Fibroblast of gingiva (primary cell): ENCODE data around the gene BTLA.
A peak's percentile ranks its signal among the peaks of the same experiment; 100 is the strongest.
"Not testable (repeated sequence)": the region's sequence is repeated elsewhere in the genome, so short reads cannot be mapped to it uniquely, and the experiment has no call there.

Source experiments
- DNase-seq: peaks from one replicate; pipeline ENCODE4 v3.0.0-alpha.2; 2011; ENCODE audit warnings: low read depth

Gene BTLA

GRCh38 chr3:112498914-112499711, at the start of gene BTLA:
BTLA (minus strand) TSS chr3:112499472; CDS start chr3:112499358, 114 bp downstream.
- DNase-seq = no peak

DNA sequence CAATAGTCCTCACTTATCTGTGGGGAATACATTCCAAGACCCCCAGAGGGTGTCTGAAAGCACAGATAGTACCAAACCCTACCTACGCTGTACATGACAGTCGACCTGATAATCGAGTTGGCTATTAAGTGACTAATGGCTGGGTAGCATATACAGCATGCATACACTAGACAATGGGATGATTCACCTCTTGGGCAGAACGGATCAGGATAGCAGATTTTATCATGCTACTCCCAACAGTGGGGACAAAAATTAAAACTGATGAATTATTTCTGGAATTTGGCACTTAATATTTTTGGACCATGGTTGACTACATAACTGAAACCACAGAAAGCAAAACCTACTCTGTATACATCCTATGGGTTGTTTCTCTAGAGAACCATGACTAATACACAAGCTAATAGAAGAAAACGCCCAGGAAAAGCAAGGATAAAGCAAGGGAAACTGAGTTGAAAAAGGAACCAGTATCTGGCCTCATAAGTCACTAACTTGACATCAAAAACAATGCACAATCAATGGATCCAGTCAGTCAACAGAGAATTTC, 47.0 kb upstream of the BTLA start:
- no peak for DNase-seq

DNA sequence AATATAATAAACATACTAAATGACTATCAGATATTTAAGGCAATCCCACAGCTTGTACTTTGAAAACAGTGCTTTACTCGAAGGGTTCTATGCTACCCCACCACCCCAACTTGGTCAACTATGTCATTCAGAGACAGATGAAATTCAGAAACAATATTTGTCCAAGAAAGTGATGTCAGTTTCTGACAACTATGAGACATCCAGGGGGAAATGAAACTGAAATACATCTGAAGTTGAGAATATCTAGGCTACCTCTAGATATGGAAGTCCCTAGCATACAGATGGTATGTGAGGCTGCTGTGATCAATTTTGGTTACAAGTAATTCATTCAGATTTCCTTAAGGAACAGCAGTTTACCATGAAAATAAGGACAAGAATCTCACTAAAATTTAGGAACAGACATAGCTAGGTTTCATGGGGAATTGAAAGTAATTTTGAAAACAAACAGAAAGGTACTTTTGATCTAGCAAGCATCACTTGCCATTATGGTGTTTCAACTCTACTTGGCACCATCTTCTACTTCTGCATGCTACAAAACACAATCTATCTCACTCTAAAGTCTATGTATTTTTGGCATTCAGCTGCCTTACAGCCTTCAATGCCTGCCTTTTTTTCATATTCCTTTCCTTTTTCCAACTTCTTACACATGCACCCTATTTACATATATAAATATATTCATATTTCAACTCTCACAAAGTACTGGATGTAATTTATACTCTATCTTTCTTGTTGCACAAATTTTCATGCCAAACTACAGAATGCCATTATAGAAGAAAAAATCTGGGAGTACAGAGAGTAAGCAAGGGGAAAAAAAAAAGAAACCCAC, 40.8 kb upstream of the BTLA start:
- DNase-seq = no peak

GRCh38 chr3:112531358-112531781, 32.1 kb upstream of the BTLA start:
- DNase-seq = peak; percentile 19

GRCh38 chr3:112530573-112530972, 31.3 kb upstream of the BTLA start:
- no peak for DNase-seq

GRCh38 chr3:112524127-112524526, 24.9 kb upstream of the BTLA start:
- not testable (repeated sequence) for DNase-seq

GRCh38 chr3:112519424-112520001, 20.2 kb upstream of the BTLA start:
- DNase-seq = peak; percentile 53

DNA sequence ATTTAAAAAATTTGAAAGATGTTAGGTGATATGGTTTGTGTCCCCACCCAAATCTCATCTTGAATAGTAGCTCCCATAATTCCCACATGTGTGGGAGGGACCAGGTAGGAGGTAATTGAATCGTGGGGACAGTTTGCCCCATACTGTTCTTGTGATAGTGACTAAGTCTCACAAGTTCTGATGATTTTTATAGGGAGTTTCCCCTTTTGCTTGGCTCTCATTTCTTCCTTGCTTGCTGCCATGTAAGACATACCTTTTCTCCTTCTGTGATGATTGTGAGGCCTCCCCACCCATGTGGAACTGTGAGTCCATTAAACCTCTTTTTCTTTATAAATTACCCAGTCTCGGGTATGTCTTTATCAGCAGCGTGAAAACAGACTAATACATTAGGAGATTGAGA, 19.7 kb upstream of the BTLA start:
- DNase-seq = not testable (repeated sequence)

DNA sequence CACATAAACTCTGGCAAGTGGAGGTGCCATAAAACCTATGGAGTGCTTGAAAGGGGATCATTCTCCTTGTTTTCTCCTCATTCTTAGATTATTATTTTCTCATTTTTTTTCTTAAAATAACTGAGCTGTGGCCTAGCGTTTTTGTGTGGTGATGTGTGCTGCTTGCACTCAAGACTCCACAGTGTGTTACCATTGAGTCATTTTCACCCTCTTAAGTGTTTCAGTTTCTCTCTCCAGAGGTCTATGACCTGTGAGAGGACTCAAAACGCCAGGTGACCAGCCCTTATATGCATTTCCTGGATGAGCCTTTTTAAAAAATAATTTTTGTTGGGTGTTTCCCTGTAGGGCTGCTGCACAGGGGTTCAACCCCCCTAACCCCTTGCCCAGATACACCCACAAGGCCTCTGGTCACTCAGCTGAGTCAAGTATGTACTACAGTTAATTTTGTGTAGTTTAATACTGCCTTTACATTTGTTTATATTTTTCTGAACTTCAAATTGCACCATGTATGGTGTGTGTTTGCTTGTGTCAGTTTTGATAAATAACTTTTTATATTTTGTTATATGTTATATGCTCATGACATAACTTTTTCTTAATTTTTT, 15.4 kb upstream of the BTLA start:
- no peak for DNase-seq

GRCh38 chr3:112512320-112512719, 13.0 kb upstream of the BTLA start:
- no peak for DNase-seq

DNA sequence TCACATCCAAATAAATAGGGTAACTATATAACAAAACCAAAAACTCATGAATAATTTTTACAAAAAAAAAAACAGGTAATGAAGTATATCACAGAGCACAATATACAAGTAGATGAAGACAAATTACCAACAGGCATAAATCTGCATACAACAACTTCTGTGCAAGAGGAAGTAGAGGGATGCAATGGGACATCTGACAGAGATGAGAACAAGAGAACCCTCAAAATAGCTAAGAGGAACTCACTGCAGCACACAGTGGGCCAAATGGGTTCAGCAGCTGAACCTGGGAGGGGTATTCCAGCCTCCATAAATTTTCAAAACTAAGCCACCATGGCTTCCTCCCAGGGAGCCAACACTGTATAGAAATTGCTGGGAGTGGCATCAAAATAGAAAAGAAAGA, 9.6 kb upstream of the BTLA start:
- no peak for DNase-seq

DNA sequence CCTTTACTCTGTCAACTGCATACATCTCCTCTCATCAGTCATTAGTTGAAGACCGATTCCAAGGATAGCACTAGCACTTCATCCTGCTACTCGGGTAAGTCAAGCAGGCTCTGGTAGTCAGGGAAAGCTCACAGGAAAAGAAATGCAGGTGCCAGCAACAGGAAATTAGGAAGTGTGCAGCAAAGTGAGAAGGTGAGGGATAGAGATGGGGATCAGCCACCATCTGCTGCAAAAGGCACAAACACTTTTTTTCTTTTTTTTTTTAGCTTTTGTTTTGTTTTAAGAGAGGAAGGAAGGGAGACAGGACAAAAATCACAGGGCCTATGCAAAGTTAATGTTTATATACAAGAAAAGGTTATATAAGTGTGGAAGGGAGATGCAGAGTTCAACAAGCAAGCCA, 9.0 kb upstream of the BTLA start:
- no peak for DNase-seq

DNA sequence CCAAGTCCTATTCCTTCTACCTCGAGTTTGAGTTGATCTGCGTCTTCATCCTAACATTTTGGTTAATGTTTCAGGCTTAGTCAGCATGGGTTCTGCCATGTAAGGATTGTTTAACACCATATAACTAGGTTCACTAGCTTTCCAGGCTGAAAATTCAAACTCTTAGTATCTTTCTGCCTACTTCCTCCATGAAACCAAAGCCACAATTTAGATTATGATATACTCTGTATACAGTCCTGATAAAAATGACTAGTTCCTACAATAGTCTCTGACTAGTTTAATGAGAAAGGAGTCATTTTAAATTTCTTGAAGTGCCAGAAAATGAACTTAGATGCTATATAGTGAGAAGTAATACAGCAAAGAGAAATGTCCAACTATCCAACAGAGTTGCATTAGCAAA, 6.6 kb upstream of the BTLA start:
- no peak for DNase-seq

DNA sequence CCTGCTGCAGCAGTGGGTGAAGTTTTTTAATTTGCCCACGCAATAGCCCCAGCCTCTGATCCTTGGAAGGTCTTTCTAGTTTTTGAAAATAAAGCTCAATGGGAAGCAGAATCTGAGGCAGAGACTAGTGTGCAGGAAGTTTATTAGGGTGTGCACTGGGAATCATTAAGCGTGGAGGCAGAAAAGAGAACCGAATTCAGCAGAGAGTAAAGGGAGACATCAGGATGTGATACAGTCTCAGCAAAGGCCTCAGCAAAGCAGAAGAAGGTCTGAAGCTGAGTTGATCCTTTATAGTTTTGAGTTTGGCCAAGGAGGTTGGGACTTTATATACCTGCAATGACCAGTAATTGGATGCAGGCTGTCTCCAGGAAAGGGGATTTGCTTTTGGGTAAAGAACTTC, 4.9 kb upstream of the BTLA start:
- DNase-seq = no peak

GRCh38 chr3:112503304-112503972, 4.2 kb upstream of the BTLA start:
- DNase-seq = no peak

GRCh38 chr3:112500621-112501020, 1.3 kb upstream of the BTLA start:
- DNase-seq = no peak

- no peak for DNase-seq
Measured at GRCh38 chr3:112497897-112498548, 1.2 kb downstream of the BTLA start.

DNA sequence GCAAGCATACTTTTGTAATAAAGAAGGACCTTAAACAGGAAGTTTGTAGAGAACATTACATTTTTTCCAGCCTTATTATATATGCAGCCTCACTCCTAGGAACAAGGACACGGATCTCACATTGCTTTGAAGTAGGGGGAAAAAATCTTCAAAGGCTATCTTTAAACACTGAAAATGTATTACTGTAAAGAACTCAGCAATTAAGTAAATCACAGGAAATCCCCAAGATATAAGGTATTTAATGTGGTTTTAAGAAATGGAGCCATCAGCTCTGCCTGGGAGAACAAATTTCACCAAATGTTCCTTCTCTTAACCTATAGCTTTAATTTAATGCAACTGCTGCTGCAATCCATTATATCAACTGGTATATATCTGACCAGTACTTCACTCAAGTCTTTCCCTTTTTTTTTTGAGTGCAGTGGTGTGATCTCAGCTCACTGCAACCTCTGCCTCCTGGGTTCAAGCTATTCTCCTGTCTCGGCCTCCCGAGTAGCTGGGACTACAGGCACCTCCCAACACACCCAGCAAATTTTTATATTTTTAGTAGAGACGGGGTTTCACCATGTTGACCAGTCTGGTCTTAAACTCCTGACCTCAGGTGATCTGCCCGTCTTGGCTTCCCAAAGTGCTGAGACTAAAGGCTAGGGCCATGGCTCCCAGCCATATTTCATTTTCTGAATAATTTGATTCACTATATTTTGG, 2.8 kb downstream of the BTLA start:
- no peak for DNase-seq

DNA sequence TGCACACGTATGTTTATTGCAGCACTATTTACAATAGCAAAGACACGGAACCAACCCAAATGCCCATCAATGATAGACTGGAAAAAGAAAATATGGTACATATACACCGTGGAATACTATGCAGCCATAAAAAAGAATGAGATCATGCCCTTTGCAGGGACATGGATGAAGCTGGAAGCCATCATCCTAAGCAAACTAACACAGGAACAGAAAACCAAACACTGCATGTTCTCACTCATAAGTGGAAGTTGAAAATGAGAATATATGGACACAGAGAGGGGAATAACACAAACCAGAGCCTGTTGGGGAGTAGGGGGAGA, 4.9 kb downstream of the BTLA start:
- DNase-seq = not testable (repeated sequence)

GRCh38 chr3:112492124-112492523, 7.1 kb downstream of the BTLA start:
- DNase-seq = no peak

- no peak for DNase-seq
Measured at GRCh38 chr3:112491373-112491772, 7.9 kb downstream of the BTLA start.
